ENCODE measurements around the gene ABCG8.

The ABCG8 gene

GRCh38 chr2:43841949-43842865 lies 3.4 kb downstream of the ABCG8 start:
- no peak for TF ChIP-seq ZBTB7A (IDR thresholded peaks at IDR 0.05; ENCODE audit: low read depth)
- TF ChIP-seq CREB1 (IDR thresholded peaks at IDR 0.05; ENCODE audit: low read depth) = no peak
- no peak for TF ChIP-seq NFIC (IDR thresholded peaks at IDR 0.05)
- no peak for TF ChIP-seq FOXM1 (IDR thresholded peaks at IDR 0.05; ENCODE audit: borderline replicate concordance, low read depth)
- TF ChIP-seq, protein P1, sequence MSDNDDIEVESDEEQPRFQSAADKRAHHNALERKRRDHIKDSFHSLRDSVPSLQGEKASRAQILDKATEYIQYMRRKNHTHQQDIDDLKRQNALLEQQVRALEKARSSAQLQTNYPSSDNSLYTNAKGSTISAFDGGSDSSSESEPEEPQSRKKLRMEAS (IDR thresholded peaks at IDR 0.05) = no peak
- TF ChIP-seq EGR1 (IDR thresholded peaks at IDR 0.05) = no peak
- TF ChIP-seq TAF1 (IDR thresholded peaks at IDR 0.05; ENCODE audit: low read depth) = no peak
- no peak for TF ChIP-seq TCF12 (IDR thresholded peaks at IDR 0.05; ENCODE audit: low read depth)
- TF ChIP-seq EP300 (IDR thresholded peaks at IDR 0.05; ENCODE audit: borderline replicate concordance) = no peak
- no peak for TF ChIP-seq RAD21 (IDR thresholded peaks at IDR 0.05; ENCODE audit: low read depth)
- no peak for TF ChIP-seq CEBPB (IDR thresholded peaks at IDR 0.05)
- no peak for TF ChIP-seq USF1 (IDR thresholded peaks at IDR 0.05)
- no peak for TF ChIP-seq TEAD4 (IDR thresholded peaks at IDR 0.05)
- TF ChIP-seq YY1 (IDR thresholded peaks at IDR 0.05; ENCODE audit: low read depth) = no peak
- TF ChIP-seq, protein P2, sequence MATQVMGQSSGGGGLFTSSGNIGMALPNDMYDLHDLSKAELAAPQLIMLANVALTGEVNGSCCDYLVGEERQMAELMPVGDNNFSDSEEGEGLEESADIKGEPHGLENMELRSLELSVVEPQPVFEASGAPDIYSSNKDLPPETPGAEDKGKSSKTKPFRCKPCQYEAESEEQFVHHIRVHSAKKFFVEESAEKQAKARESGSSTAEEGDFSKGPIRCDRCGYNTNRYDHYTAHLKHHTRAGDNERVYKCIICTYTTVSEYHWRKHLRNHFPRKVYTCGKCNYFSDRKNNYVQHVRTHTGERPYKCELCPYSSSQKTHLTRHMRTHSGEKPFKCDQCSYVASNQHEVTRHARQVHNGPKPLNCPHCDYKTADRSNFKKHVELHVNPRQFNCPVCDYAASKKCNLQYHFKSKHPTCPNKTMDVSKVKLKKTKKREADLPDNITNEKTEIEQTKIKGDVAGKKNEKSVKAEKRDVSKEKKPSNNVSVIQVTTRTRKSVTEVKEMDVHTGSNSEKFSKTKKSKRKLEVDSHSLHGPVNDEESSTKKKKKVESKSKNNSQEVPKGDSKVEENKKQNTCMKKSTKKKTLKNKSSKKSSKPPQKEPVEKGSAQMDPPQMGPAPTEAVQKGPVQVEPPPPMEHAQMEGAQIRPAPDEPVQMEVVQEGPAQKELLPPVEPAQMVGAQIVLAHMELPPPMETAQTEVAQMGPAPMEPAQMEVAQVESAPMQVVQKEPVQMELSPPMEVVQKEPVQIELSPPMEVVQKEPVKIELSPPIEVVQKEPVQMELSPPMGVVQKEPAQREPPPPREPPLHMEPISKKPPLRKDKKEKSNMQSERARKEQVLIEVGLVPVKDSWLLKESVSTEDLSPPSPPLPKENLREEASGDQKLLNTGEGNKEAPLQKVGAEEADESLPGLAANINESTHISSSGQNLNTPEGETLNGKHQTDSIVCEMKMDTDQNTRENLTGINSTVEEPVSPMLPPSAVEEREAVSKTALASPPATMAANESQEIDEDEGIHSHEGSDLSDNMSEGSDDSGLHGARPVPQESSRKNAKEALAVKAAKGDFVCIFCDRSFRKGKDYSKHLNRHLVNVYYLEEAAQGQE (IDR thresholded peaks at IDR 0.05; ENCODE audit: low read depth) = no peak

DNA sequence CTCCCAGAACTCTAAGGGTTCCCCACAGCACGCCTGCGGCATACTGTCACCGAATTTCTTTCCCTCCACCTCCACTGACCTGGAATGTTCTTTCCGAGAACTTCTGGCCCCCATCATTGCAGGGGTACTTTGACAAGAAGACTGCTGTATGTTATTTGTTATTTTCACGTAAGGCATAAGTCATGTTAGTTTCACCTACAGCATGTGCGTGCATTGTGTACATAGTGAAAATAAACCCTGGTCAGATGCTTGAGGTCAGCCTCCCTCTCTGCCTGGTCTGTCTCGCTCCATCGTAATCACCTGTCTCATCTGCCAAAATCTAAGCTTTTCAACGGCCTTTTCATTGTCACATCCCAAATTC lies 4.1 kb downstream of the ABCG8 start:
- TF ChIP-seq NFIC (IDR thresholded peaks at IDR 0.05) (no peak), USF1 (IDR thresholded peaks at IDR 0.05) (no peak), CREB1 (IDR thresholded peaks at IDR 0.05; ENCODE audit: low read depth) (no peak), YY1 (IDR thresholded peaks at IDR 0.05; ENCODE audit: low read depth) (no peak), FOXM1 (IDR thresholded peaks at IDR 0.05; ENCODE audit: borderline replicate concordance, low read depth) (no peak), RAD21 (IDR thresholded peaks at IDR 0.05; ENCODE audit: low read depth) (no peak), EP300 (IDR thresholded peaks at IDR 0.05; ENCODE audit: borderline replicate concordance) (no peak), CEBPB (IDR thresholded peaks at IDR 0.05) (no peak)
- TF ChIP-seq, protein P2 (IDR thresholded peaks at IDR 0.05; ENCODE audit: low read depth) = no peak
- TF ChIP-seq, protein P1 (IDR thresholded peaks at IDR 0.05) = no peak

DNA sequence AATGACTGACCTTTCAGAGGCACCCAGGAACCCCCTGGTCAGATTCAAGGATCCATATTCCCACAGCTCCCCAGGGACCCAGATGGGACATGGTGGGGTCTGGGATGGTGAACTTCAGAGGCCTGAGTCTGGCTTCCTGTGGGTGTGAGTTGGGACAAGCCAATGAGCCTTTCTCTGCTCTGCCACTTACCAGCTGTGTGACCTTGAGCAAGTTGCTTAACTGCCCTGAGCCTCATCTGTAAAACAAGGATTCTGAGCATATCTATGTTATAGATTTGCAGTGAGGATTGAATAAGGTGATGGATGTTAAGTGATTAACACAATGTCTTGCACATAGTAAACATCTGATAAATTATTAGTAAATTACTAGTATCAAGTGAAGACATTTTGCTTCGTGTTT lies 6.4 kb downstream of the ABCG8 start:
- no peak for TF ChIP-seq CREB1 (IDR thresholded peaks at IDR 0.05; ENCODE audit: low read depth)
- no peak for TF ChIP-seq TCF12 (IDR thresholded peaks at IDR 0.05; ENCODE audit: low read depth)
- TF ChIP-seq, protein P2 (IDR thresholded peaks at IDR 0.05; ENCODE audit: low read depth) = no peak

DNA sequence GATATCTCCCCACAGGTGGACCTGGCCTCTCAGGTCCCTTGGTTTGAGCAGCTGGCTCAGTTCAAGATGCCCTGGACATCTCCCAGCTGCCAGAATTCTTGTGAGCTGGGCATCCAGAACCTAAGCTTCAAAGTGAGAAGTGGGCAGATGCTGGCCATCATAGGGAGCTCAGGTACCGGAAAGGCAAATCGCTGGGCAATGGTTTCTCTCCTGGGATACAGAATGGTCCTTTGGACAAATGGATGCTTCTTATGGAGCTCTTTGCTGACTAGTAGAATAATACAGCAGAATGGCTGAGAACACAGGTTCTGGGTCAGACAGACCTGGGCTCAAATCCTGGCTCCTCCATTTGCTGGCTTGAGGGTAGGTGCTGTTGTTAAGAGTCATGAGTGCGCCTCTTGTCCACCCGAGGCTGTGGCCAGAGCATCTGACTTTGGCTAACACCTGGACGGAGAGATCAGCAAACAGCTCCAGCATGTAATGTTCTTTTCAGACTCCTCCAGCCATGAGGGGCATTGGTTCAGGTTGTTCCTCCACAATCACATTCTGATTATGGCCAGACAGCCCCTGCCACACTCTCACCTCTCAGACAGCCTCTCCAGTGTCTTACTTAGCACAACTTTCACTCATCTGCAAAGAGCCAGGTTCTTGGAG lies 7.5 kb downstream of the ABCG8 start:
- TF ChIP-seq NFIC (IDR thresholded peaks at IDR 0.05) (no peak), RAD21 (IDR thresholded peaks at IDR 0.05; ENCODE audit: low read depth) (no peak), TAF1 (IDR thresholded peaks at IDR 0.05; ENCODE audit: low read depth) (no peak), TEAD4 (IDR thresholded peaks at IDR 0.05) (no peak), YY1 (IDR thresholded peaks at IDR 0.05; ENCODE audit: low read depth) (no peak), USF1 (IDR thresholded peaks at IDR 0.05) (no peak), EGR1 (IDR thresholded peaks at IDR 0.05) (no peak), EP300 (IDR thresholded peaks at IDR 0.05; ENCODE audit: borderline replicate concordance) (no peak), CEBPB (IDR thresholded peaks at IDR 0.05) (no peak), FOXM1 (IDR thresholded peaks at IDR 0.05; ENCODE audit: borderline replicate concordance, low read depth) (no peak), CREB1 (IDR thresholded peaks at IDR 0.05; ENCODE audit: low read depth) (no peak), TCF12 (IDR thresholded peaks at IDR 0.05; ENCODE audit: low read depth) (no peak), ZBTB7A (IDR thresholded peaks at IDR 0.05; ENCODE audit: low read depth) (no peak)
- TF ChIP-seq, protein P1 (IDR thresholded peaks at IDR 0.05) = no peak
- TF ChIP-seq, protein P2 (IDR thresholded peaks at IDR 0.05; ENCODE audit: low read depth) = no peak

Measured in Ishikawa (cell line).